HEK293T (cell line): ENCODE measurements around the gene PCYT2.
"Not testable (repeated sequence)": the region's sequence is repeated elsewhere in the genome, so short reads cannot be mapped to it uniquely, and the experiment has no call there.

Experiments
- CTCF ChIA-PET: fragments of 350-600 bp; formaldehyde crosslinking; extraction: SDS; loops from one replicate; lab custom pipeline; 2021; ENCODE audit warnings: antibody characterized with exemption, inconsistent platforms; lab: Yijun Ruan, JAX
- POLR2A ChIA-PET: fragments of 350-600 bp; formaldehyde crosslinking; extraction: SDS; loops from one replicate; lab custom pipeline; 2020; ENCODE audit warnings: antibody characterized with exemption, inconsistent platforms; lab: Yijun Ruan, JAX
- DNase-seq: peaks from one replicate; pipeline ENCODE4 v3.0.0; 2012; ENCODE audit warnings: mixed read lengths; ENCODE audit errors: extremely low spot score
- ARNT ChIP-seq: fragments of 450-650 bp; IDR thresholded peaks from 2 replicates; pipeline ENCODE4 v1.6.1; 2017; ENCODE audit warnings: mild to moderate bottlenecking
- BHLHE40 ChIP-seq: fragments of 450-650 bp; IDR thresholded peaks from 2 replicates; pipeline ENCODE4 v1.6.1; 2016; ENCODE audit warnings: mild to moderate bottlenecking, moderate library complexity, borderline replicate concordance
- CTBP1 ChIP-seq: fragments of 450-650 bp; IDR thresholded peaks from 2 replicates; pipeline ENCODE4 v1.6.1; 2016; ENCODE audit warnings: borderline replicate concordance
- ELF4 ChIP-seq: fragments of 450-650 bp; IDR thresholded peaks from 2 replicates; pipeline ENCODE4 v1.6.1; 2017; ENCODE audit warnings: antibody characterized with exemption
- FOXA1 ChIP-seq: fragments of 450-650 bp; IDR thresholded peaks from 2 replicates; pipeline ENCODE4 v1.6.1; 2016; ENCODE audit warnings: mild to moderate bottlenecking
- FOXK2 ChIP-seq: fragments of 450-650 bp; IDR thresholded peaks from 2 replicates; pipeline ENCODE4 v1.6.1; 2016; ENCODE audit warnings: mild to moderate bottlenecking
- FOXM1 ChIP-seq: fragments of 450-650 bp; IDR thresholded peaks from 2 replicates; pipeline ENCODE4 v1.6.1; 2017; ENCODE audit warnings: mild to moderate bottlenecking, borderline replicate concordance
- HDGF ChIP-seq: fragments of 450-650 bp; IDR thresholded peaks from 2 replicates; pipeline ENCODE4 v1.6.1; 2017; ENCODE audit warnings: antibody characterized with exemption, borderline replicate concordance
- L3MBTL2 ChIP-seq: fragments of 450-650 bp; conservative IDR thresholded peaks from 2 replicates; pipeline ENCODE4 v1.6.1; 2016; ENCODE audit warnings: mild to moderate bottlenecking
- LEF1 ChIP-seq: fragments of 450-650 bp; IDR thresholded peaks from 2 replicates; pipeline ENCODE4 v1.6.1; 2017; ENCODE audit warnings: mild to moderate bottlenecking, borderline replicate concordance
- NFRKB ChIP-seq: fragments of 450-650 bp; IDR thresholded peaks from 2 replicates; pipeline ENCODE4 v1.6.1; 2016; ENCODE audit warnings: mild to moderate bottlenecking, moderate library complexity
- SP1 ChIP-seq: fragments of 450-650 bp; IDR thresholded peaks from 2 replicates; pipeline ENCODE4 v1.6.1; 2017
- SUZ12 ChIP-seq: fragments of 450-650 bp; IDR thresholded peaks from 2 replicates; pipeline ENCODE4 v1.6.1; 2016; ENCODE audit warnings: mild to moderate bottlenecking
- TARDBP ChIP-seq: fragments of 450-650 bp; IDR thresholded peaks from 2 replicates; pipeline ENCODE4 v1.6.1; 2016
- ZNF384 ChIP-seq: fragments of 450-650 bp; IDR thresholded peaks from 2 replicates; pipeline ENCODE4 v1.6.1; 2016
- TF ChIP-seq, protein P1 (sequence below): fragments of 450-650 bp; IDR thresholded peaks from 2 replicates; pipeline ENCODE4 v1.6.1; 2016

PCYT2 gene

DNA sequence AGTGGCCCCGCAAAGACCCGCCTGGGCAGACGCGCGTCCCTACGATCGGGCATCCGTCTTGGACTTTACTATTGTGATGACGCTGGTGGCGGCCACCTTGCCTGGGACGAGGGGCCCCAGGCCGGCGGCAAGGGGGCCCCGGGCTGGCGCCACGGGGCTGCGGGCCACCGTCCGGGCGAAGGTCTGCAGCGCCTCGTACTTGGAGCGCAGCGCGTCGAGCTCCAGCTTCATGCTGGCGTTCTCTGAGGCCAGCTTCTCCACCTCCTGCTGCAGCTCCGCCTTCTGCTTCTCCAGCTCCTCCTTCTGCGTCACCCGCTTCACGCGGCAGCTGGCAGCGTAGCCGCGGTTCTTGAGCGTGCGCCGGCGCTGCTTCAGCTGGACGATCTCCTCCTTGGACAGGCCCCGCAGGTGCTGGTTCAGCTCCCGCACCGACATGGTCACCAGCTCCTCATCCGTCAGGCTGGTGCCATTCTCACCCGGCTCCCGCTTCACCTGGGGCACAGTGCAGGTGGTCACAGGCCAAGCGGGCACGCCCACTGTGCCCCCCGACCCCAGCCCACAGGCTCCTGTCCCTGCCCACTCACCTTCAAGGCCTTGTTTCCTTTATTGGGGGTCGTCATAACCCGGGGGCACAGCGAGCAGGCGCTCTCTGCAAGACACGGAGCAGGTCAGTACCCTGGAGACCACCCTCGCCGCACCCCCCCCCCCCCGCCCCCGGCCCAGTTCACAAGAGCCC, 11.5 kb upstream of the PCYT2 start:
- CTCF ChIA-PET: interaction anchor here (0.5 to 1.6 kb wide), 2 partner anchors 54 to 670 kb away, joined by 4 to 5 read pairs; no protein-coding TSS in a partner anchor
- no peak for DNase-seq
- no peak for TF ChIP-seq L3MBTL2
- no peak for TF ChIP-seq NFRKB
- no peak for TF ChIP-seq SP1
- TF ChIP-seq LEF1: no peak
- TF ChIP-seq BHLHE40: no peak
- TF ChIP-seq ZNF384: no peak
- no peak for TF ChIP-seq TARDBP
- no peak for TF ChIP-seq FOXK2
- no peak for TF ChIP-seq CTBP1
- no peak for TF ChIP-seq HDGF
- TF ChIP-seq, protein P1, sequence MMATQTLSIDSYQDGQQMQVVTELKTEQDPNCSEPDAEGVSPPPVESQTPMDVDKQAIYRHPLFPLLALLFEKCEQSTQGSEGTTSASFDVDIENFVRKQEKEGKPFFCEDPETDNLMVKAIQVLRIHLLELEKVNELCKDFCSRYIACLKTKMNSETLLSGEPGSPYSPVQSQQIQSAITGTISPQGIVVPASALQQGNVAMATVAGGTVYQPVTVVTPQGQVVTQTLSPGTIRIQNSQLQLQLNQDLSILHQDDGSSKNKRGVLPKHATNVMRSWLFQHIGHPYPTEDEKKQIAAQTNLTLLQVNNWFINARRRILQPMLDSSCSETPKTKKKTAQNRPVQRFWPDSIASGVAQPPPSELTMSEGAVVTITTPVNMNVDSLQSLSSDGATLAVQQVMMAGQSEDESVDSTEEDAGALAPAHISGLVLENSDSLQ: no peak
- TF ChIP-seq FOXM1: no peak
- no peak for TF ChIP-seq SUZ12
- no peak for TF ChIP-seq ELF4
- POLR2A ChIA-PET: interaction anchor here (1.5 to 4.9 kb wide), 4 partner anchors 12 to 52 kb away, joined by 5 to 24 read pairs (median 11); partner anchors contain the start of genes ANAPC11, ARHGDIA, PCYT2 and PYCR1

DNA sequence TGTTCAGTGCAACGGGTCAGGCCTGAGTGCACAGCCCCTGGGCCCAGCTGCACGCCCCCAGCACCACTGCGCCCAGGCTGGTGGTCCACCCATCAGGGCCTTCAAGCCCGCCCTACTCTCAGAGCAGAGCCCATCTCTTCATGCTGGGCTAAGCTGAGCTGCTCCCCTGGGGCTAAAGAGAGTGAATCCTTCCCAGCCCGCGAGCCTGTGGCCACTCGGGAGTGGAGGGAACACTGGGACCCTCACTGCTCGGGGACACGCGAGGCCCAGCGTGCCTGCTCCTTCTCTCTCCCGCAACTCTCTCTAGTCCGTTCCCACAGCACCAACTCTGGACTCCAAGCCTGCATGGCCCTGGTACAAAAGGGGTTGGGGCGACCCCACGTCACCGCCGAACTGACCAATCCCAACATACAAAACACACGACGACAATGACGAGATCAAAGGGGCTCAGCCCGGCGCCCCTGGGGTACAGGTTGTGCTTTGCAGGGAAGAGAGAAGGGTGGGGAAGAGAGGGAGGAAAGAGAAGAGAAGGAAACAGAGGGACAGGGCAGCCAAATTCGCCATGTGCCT, 10.9 kb upstream of the PCYT2 start:
- TF ChIP-seq FOXM1 (no peak), LEF1 (no peak), SUZ12 (no peak), FOXA1 (no peak), FOXK2 (no peak), L3MBTL2 (no peak), TARDBP (no peak), NFRKB (no peak), CTBP1 (no peak), ELF4 (no peak)
- DNase-seq: no peak
- CTCF ChIA-PET: interaction anchor here (1.6 kb wide), 1 partner anchor 53 kb away, joined by 4 read pairs; no protein-coding TSS in a partner anchor
- POLR2A ChIA-PET: no interaction called here

DNA sequence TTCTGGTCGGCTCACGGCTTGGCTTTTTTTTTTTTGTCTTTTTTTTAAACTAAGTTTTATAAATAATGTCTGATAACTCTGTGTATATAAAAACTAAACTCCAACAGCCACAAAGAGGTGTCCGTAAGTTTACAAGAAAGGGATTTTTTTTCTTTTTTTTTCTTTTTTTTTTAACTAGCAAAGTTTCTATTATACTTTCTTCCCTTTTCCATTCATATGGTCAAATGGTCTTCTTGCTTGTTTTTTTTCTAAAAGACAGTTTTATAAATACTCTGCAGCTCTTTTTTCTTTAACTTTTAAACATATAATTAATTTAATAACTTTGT, 10.3 kb upstream of the PCYT2 start:
- no peak for DNase-seq
- CTCF ChIA-PET: no interaction called here
- no peak for TF ChIP-seq ELF4
- TF ChIP-seq TARDBP: no peak
- no peak for TF ChIP-seq BHLHE40
- TF ChIP-seq FOXM1: no peak
- no peak for TF ChIP-seq ARNT
- TF ChIP-seq SP1: no peak
- no peak for TF ChIP-seq SUZ12
- TF ChIP-seq LEF1: no peak
- POLR2A ChIA-PET: no interaction called here

DNA sequence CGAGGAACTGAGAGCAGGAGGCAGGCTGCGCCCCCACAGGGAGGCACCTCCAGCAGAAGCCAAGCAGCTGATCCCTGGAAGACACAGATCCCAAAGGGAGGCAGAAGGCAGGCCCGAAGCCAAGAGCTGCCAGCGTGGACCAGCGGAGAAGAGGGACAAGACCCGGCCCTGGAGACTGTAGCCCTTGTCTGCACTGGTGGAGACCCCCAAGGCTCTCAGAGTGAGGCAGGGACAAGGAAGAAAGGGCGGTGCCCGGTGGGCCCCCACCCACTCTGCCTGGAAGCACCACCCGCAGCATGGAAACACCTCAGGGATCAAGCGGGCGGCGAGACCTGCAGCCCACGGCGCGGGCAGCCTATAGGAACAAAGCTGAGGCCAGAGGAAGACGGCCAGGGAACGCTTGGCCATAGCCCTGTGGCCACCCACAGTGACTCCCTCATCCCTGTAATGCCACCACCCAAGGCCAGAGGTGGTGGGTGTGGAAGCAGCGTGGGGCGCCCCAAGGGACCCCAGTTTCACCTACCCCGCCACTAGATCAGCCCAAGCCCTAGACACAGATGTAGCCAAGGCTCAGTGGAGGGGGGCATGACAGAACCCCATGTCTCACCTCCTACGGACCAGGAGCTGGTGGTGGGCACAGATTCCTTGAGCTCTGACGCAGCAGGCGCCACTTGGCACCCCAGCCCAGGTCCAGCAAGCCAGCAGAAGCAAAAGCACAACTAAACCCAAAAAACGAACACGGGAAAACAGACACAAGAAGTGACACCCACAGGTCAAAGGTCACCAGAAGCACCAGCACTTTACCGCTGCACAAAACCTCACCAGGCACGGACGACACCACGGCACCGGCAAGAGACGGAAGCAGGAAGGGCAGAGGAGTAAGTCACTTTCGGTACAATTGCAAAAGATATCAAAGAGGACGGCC, 9.7 kb upstream of the PCYT2 start:
- DNase-seq: no peak
- CTCF ChIA-PET: no interaction called here
- no peak for TF ChIP-seq L3MBTL2
- TF ChIP-seq LEF1: no peak
- no peak for TF ChIP-seq FOXA1
- TF ChIP-seq BHLHE40: no peak
- TF ChIP-seq FOXK2: no peak
- no peak for TF ChIP-seq HDGF
- no peak for TF ChIP-seq ARNT
- no peak for TF ChIP-seq ELF4
- TF ChIP-seq FOXM1: no peak
- TF ChIP-seq ZNF384: no peak
- TF ChIP-seq SUZ12: no peak
- TF ChIP-seq NFRKB: no peak
- TF ChIP-seq TARDBP: no peak
- TF ChIP-seq, protein P1: no peak
- no peak for TF ChIP-seq CTBP1
- TF ChIP-seq SP1: no peak
- POLR2A ChIA-PET: no interaction called here

DNA sequence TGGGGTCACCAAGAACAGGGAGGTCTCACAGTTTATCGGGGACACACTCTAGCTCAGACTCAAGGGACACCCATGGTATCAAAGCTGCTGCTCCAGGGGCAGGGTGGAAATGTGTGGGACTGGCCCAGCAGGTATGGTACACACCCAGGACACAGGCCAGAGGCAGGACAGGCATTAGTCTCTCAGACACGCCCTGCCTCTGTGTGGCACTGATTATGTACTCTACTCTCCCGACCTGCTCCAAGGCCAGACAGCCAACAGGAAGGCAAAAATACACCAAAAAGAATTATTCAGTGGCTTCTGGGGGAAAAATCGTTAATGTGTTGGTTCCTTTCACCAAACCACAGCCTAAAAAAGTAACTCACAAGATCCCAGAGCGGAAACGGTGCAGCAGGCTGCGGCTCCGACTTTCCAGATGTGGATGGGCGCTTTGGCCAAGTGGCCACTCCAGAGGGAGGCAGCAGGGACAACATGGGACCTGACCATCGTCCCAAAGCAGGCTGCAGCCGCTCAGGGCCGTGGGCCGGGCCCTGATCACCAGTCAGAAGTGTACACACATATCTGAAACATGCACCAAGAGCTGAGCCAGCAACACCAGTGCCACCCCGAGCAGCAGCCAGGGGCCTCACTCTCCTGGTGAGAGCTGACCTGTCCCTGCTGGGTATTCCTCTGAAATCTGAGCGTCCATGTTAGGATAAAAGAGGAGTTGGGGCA, 7.8 kb upstream of the PCYT2 start:
- TF ChIP-seq SP1: no peak
- no peak for TF ChIP-seq ARNT
- TF ChIP-seq, protein P1: no peak
- TF ChIP-seq HDGF: no peak
- TF ChIP-seq L3MBTL2: no peak
- no peak for TF ChIP-seq FOXM1
- no peak for TF ChIP-seq FOXA1
- no peak for TF ChIP-seq ELF4
- TF ChIP-seq BHLHE40: no peak
- no peak for TF ChIP-seq CTBP1
- no peak for TF ChIP-seq ZNF384
- no peak for TF ChIP-seq NFRKB
- no peak for TF ChIP-seq LEF1
- TF ChIP-seq TARDBP: no peak
- TF ChIP-seq SUZ12: no peak
- no peak for TF ChIP-seq FOXK2
- DNase-seq: no peak
- ChIA-PET CTCF (no interaction called here), POLR2A (no interaction called here)

DNA sequence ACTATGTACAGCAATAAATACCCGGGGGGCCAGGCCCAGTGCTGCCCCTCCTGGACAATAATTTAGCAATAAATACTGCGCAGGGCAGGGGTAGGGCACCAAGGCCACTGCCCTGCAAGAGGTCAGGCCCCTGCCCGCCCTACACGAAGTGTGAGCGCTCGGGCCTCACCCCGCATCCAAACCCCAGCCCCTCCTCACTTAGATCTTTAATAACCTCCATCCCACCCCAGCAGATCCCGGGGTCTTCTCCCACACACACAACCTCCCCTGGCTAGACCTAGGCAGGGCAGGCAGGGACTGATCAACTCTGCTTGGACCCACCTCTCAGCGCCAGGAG, 7.1 kb upstream of the PCYT2 start:
- POLR2A ChIA-PET: interaction anchor here (1.3 kb wide), 1 partner anchor 85 kb away, joined by 5 read pairs; the partner anchor contains the start of gene MCRIP1
- CTCF ChIA-PET, DNase-seq: not testable (repeated sequence)
